Cerebellar nuclear complex (tissue), 1 donor: ENCODE measurements around the gene NUDT21.
"Not testable (repeated sequence)": the region's sequence is repeated elsewhere in the genome, so short reads cannot be mapped to it uniquely, and the experiment has no call there.

Experiments
- DNase-seq, 2 experiments: peaks; one replicate each; lab custom pipeline; 2025; lab: John Stamatoyannopoulos, UW

The NUDT21 gene

DNA sequence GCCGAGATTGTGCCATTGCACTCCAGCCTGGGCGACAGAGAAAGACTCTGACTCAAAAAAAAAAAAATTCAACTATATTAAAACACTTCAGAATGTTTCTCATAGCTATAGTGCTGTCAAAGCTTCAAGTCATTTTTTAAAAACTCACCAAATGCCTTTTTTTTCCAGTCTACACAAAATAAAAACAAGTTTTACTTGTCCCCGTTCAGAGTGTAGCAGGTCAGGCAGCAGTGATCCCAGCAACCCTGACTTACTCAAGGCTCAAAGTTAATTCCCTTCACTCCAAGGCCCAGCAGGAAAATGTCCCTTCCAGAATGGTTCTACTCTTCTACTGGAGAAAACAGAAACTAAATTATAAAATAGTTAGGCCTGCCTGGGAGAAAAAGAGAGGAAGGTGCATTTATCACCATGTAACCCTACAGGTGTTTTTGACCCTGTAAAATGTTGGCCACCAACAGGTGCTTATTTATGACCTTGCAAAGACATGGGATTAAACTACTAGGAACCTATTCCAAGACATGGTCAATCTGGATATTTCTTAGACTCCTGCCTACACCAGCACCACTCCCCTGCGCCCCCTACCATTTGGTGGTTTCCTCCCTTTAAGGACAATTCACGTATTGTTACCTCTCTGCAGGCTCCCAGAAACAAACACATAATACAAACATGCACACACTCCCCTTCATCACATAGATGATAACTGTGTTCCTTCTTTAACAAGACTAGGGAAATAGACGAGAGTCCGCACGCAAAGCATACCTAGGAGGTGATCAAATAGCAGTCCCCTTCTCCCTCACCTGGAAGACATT lies 31.2 kb downstream of the NUDT21 start:
- DNase-seq, result no peak

DNA sequence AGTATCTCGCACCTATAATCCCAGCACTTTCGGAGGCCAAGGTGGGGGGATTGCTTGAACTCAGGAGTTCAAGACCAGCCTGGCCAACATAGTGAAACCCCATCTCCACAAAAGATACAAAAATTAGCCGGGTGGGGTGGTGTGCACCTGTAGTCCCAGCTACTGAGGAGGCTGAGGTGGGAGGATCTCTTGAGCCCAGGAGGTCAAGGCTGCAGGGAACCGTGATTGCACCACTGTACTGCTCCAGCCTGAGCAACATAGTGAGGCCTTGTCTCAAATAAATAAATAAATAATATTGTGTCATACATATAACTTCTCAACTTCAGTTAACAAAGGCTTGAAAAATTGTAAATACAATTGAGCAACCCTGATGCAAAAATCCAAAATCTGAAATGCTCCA lies 34.0 kb downstream of the NUDT21 start:
- no peak for DNase-seq

- DNase-seq, result no peak
Measured at GRCh38 chr16:56415875-56416274, 35.3 kb downstream of the NUDT21 start.

GRCh38 chr16:56414366-56414765 lies 36.8 kb downstream of the NUDT21 start:
- DNase-seq, result no peak

DNA sequence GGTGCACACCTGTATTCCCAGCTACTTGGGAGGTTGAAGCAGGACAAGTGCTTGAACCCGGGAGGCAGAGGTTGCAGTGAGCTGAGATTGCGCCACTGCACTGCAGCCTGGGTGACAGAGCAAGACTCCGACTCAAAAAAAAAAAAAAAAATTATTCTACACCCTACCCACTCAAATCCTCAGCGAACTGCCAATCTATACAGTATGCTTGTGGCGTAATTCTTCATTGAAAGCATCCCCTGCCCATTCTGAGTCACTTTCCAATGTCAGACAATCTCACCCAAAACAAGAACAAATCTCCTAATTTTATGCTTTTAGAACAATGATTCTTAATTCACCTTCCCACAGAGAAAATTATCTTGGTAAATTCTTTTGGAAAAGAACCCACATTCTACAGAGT lies 37.8 kb downstream of the NUDT21 start:
- no peak for DNase-seq

- no peak for DNase-seq
Measured at GRCh38 chr16:56411624-56412023, 39.5 kb downstream of the NUDT21 start.

DNA sequence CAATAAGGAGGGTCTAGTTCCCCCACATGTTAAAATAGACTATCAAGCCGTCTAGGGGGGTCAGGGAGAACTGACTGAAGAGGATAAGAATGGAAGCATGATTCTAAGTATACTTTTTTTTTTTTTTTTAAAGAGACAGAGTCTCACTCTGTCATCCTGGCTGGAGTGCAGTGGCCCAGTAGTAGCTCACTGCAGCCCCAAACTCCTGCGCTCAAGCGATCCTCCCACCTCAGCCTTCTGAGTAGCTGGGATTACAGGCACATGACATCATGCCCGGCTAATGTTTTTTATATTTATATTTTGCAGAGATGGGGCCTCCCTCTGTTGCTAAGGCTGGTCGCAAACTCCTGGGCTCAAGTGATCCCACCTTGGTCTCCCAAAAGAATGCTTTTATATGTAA lies 40.0 kb downstream of the NUDT21 start:
- DNase-seq, result no peak

DNA sequence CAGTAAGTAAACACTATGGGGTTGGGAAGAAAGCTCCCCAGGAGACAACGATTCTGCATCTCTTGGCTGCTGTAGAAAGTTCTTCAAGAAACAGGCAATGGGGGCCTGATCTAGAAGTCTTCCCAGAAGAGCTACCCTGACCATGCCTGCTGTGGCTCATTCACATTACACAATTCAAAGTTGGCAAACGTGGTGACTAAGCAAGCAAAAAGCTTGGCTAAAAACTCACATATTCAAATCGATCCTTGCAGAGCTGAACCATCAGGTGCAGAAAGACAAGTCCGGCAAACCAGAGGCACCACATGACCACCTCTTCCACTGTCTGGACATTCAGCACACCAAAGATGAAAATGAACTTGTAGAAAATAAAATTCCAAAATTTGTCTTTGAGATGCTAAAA lies 41.9 kb downstream of the NUDT21 start:
- DNase-seq, result no peak

DNA sequence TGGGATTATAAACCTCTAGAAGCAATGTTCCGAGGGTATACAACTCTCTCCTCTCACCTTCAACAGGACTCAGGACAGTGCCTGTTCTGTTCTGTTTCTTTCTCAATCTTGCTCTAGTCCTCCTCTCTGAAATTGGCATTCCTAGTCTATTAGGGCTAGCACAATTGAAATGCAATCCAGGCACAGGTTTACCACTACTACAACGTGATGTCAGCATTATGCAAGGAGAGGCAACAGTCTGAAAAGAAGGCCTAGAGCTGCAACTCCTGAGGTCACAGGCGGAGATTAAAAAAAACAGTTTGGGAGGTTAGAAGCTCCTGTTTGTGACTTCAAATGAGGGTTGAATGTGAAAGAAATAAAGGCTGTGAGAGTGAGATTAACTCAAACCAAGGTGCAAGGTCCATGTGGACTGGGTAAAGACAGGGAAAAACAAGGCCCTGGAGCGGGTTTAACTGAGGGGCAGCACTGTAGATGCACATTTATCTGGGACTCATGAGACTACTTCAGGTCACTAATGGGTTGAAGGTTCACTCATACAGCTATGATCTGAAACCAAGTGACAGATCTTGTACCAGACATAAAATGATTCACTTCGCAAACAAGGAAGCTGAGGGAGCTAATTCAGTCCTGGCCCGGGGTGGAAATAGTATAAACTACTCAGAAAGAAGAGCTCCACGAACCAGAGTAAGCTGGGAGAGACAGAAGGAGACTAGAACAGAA lies 42.6 kb downstream of the NUDT21 start:
- no peak for DNase-seq

DNA sequence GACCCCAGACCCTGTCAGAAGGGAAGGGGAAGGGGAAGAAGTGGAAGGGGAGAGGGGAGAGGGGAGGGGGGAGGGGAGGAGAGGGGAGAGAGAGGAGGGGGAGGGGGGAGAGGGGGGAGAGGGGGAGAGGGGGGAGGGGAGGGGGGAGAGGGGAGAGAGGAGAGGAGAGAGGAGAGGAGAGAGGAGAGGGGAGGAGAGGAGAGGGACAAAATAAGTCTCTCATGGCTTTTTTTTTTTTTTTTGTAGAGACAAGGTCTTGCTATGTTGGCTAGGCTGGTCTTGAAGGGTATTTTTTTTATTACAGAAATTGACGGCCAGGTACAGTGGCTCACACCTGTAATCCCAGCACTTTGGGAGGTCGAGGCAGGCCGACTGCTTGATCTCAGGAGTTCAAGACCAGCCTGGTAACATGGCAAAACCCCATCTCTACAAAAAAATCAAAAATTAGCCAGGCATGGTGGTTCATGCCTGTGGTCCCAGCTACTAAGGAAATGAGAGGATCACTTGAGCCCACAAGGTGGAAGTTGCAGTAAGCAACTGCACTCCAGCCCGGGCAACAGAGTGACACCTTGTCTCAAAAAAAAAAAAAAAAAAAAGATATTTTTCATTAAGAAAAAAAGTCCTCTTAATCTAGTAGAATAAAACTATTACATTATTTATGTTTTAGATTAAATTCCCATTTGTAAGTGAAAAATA lies 45.0 kb downstream of the NUDT21 start:
- no peak for DNase-seq

DNA sequence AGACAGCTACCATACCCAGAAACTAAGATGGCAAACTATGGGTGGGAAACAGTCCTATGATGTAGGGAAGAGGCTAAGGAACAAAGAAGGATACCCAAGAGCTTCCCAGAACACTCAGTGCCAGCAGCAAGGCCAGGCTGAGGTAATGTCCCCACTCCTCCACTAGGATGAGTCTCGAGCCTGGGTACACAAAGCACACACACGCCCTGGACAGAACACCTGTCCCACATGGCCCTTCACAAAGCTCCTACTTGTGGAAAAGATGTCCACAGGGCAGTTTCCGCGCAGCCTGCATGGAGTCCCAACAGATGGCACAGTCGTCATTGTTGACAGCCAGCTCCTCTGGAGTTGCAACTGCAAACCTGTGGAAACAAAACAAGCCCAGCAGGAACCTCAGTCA lies 49.6 kb downstream of the NUDT21 start:
- DNase-seq, result no peak

DNA sequence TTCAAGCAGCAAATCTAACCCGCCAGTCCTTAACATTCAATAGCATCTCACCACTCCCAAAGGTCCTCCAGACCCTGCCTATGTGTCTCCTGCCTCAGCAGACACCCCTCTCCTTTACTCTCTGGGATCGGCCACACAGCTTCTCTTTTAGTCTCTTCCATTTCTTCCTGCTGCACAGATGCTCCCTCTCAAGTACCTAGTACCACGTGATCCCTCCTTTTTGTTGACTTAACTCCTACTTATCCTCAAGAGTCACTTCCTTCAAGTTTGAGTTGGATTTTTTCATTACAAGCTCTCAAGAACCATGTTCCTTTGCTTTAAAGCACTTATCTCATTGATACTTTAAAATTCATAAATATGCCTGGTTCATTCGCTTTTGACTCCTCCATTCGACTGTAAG lies 50.7 kb downstream of the NUDT21 start:
- DNase-seq, result no peak

GRCh38 chr16:56399486-56399885 lies 51.6 kb downstream of the NUDT21 start:
- no peak for DNase-seq

GRCh38 chr16:56399047-56399446 lies 52.1 kb downstream of the NUDT21 start:
- no peak for DNase-seq

- DNase-seq, result not testable (repeated sequence)
Measured at GRCh38 chr16:56396724-56397123, 54.4 kb downstream of the NUDT21 start.

- DNase-seq, result no peak
Measured at GRCh38 chr16:56389554-56389953, 61.6 kb downstream of the NUDT21 start.

- no peak for DNase-seq
Measured at GRCh38 chr16:56388209-56388608, 62.9 kb downstream of the NUDT21 start.

DNA sequence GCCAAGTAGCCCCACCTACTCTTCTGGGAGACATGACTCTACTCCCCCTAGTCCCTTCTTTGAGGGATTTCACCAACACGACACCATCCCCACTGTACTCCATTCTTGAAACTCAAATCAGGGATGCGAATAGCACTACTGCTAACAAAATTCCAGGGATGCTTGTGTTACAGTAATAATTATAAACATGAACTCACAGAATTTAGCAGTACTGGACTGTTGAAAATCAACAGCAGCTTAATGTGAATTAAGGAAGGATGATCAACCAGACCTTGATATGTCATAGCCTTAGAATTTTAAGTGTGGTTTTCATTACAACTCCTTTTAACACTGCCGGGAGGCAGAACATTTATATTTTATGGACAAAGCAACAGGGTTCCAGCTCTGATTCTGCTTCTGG lies 63.7 kb downstream of the NUDT21 start:
- no peak for DNase-seq

- DNase-seq, result no peak
Measured at GRCh38 chr16:56384074-56384721, 66.9 kb downstream of the NUDT21 start.

GRCh38 chr16:56382901-56383355 lies 68.2 kb downstream of the NUDT21 start:
- DNase-seq, result no peak

GRCh38 chr16:56382459-56382858 lies 68.7 kb downstream of the NUDT21 start:
- no peak for DNase-seq

DNA sequence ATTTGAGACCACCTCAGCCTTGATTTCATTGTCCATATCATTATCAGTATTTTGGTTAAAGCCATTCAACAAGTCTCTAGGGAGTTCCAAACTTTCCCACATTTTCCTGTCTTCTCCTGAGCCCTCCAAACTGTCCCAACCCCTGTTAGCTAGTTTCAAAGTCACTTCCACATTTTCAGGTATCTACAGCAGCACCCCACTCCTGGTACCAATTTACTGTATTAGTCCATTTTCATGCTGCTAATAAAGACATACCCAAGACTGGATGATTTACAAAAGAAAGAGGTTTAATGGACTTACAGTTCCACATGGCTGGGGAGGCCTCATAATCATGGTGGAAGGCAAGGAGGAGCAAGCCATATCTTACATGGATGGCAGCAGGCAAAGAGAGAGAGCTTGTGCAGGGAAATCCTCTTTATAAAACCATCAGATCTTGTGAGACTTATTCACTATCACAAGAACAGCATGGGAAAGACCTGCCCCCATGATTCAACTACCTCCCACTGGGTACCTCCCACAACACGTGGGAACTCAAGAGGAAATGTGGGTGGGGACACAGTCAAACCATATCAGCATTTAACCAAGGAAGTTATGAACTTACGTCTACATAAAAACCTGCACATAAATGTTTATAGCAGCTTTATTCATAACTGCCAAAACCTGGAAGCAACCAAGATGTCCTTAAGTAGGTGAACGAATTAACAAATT lies 70.2 kb downstream of the NUDT21 start:
- not testable (repeated sequence) for DNase-seq
